GM21390 (cell line): ENCODE results near the gene NCK2.

Source experiments
- ATAC-seq: cut with Tn5 transposase; IDR thresholded peaks from one replicate; pipeline ENCODE4 v1.9.1; 2021; ENCODE audit not compliant: unreplicated experiment

NCK2 gene

DNA sequence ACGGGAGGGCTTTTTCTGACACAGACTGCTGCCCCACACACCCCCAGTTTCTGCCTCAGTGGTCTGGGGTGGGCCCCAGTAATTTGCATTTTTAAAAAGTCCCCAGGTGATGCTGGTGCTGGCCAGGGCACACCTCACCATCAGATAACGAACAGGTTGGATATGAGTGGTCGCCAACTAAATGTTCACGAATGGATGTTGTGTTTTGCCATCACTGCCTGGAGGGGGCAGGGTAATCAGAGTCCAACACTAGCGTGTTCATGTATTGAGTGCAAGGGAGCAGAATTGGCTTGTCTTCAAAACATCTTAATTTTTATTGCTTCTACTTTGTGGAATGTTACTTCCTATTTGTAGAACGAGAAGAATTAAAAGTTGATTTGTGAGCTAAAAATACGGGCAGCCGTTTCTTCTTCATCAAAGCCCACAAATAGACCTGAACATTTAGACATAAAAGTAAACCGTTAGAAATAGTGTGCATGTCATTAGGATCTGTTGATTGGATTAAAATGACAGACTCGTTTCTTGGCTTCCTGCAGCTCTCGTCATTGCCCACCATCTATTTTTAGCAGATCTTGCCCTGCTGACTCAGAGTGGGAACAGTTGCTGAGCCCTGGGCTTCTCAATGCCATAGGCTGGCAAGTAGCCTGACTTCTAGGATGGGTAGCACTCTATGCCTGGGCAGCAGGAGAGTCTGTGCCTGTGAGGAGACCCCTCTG lies 45.2 kb downstream of the NCK2 start:
- ATAC-seq: peak; percentile 70

DNA sequence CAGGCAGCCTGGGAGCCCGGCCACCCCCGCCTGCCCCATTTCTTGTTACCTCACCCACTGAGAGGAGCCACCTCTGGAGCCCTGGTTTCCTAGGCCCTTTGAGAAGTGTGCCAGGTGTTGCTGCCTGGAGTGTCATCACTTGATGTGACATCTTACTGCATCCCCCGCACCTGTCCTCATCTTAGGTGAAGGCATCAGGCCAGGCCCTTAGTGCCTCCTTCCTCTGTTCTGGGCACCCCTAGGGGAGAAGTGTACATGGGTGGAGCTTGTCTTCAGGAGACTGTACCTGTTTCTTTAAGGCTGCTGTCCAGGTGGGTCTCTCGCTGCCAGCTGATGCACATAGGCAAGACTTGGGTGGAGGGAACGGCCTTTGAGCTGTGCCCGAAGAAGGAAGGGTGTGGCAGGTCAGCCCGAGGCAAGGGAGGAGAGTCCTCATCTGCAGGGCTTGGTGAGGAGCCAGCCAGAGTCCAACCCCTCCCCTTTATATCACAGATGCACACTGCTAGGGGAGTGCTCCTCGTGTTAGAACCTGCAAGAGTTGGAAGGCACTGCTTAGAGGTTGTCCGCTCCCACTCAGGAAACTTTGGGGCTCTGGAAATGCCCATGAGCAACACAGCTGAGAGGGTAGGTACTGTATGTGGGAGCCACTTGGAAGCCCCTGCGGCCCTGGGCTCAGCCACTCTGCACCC lies 45.9 kb downstream of the NCK2 start:
- peak; percentile 13 for ATAC-seq

DNA sequence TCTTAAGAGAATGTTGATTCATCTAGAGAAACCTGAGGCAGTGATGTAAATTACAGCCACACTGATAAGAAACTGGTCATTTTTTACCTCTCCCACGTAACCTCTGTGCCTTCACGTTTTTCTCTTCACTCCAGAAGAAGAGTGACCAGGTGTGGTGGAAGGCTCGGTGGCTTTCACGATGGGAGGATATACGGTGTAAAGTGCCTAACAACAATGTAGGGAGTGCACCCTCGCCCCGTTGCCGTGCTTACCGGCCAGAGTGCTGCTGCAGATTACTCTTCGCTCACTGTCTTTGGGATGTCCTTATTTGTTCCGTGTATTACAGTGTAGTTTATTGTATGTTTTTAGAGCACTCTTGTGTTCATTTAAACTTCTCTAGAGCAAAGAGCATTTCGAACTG lies 46.5 kb downstream of the NCK2 start:
- ATAC-seq: no peak

DNA sequence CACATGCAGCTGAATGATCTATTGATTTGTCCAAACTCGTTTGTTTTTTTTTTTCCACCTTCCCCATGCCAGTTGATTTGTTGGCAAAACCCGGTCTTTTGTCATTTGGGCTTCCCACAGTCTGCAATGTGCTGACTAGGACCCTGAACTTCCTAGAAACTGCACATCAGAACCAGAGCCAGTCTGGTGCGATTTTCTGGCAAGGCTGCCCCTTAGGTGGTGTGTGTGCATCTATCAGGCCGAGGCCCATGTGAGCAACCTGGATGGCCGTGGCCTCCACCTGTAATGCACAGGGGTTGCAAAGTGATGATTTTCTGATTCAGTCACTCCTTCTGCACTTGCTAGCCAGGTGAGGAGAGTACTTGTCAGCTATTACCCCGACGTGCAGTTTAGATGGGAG lies 47.8 kb downstream of the NCK2 start:
- no peak for ATAC-seq

DNA sequence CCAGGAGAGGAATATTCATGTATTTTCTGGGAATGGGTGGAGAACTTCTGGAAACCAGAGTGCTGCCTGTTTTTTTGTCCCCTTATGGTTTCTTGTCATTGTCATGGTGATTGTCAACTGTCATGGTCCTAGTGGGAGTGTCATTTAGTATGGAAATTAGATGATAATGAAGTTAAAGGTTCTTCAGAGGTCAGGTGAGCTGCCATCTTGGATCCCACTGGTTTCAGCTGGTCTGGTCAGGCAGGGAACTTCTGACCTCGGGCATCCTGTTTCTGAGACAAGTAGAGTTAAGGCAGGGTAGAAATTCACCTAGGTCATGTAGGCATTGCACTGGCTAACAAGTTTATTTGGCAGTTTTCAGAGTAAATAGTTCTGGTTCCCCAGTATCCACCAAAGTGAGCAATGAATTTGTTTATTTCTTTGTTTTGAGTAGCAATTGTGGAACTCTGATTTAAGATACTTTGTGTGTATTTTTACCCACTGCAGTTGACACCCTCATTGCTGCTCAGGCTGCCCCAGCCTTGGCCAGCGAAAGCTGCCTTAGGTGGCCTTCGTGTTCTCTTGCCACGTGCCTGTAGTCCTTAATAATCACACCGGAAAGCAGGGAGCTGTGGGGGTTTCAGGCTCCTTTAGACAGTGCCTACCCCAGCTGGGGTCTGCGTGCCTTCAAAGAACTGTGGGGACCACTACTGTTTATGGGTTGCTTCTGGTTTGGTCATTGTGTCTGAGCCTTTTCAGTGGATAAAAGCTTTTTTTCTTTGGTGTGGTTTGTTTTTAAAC lies 48.7 kb downstream of the NCK2 start:
- ATAC-seq: no peak

DNA sequence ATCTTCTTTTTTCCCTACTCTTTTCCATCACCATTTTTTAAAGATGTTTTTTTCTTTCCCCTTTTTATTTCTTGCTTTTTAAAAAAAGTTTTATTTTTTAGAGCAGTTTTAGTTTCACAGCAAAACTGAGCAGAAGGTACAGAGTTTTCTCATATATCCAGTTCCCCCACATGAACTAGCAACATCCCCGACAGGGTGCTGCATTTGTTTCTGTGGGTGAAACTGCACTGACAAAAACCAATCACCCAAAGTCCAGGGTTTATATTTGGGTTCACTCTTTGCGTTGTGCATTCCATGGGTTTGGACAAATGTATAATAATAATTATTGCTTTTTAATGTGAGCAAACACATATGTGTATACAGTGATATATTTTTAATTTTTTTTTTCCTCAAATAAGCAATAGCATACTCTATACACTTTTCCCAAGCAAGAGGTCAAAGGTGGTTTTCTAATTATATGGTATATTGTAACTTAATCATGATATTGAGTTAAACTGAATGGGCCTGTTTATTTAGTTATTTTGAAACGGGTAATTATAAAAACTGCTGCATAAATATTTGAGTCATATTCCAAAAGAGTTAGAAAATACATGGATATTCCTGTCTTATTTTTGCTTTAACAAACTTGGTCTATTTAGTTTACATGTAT lies 50.3 kb downstream of the NCK2 start:
- no peak for ATAC-seq

DNA sequence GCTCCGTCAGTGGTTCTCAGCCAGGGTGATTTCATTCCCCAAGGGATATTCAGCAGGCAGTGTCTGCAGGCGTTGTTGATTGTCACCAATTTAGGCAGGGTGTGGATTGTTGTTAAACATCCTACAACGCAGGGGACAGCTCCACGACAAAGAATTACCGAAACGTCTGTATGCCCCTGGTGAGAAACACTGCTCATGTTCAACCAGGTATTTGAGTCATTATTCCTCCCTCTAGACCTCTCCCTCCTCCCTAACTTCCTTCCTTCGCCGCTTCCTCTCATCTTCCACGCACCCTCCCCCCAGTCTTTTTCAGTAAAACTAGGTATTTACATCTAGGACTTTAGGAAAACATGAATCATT lies 50.8 kb downstream of the NCK2 start:
- ATAC-seq: no peak

DNA sequence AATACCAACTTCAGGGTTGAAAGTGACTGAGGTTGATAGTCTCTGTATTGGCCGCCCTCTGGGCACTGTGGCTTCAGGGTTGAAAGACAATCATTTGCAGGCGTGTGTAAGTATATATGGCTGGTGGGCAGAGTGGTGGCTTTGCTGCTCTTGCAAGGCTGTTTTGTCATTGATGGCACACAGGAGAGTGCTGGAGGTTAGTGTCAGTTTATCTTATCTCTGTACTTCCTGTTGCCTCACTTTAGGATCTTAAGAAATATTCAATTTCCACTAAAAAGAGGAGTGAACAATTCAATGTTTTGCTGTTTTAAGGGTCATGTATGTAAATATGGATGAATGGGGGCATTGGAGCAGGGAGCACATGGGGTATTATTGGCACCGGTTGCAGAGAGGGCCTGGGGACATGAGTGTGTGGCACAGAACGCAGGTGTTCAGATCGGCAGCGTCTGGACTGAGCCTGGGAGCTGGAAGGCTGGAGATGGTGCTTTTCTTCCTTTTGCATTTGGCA lies 51.5 kb downstream of the NCK2 start:
- no peak for ATAC-seq

DNA sequence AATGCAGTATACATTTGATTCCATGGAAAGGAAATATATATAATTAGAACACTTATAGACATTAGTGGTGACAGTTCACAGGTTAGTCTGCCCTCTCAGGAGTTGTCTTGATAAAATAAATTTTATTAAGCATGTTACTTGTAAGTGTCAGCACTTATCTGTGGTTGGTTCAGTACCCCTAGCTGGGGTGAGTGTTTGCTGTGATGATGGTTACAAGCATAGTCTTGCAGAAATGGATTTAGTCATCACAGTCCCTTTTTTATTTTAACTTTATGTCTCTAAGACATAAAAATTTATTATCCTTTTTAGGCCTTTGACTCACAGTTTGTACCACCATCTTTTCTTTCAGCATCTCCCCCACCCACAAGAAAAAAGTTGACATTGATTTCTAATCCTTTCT lies 52.1 kb downstream of the NCK2 start:
- ATAC-seq: no peak

DNA sequence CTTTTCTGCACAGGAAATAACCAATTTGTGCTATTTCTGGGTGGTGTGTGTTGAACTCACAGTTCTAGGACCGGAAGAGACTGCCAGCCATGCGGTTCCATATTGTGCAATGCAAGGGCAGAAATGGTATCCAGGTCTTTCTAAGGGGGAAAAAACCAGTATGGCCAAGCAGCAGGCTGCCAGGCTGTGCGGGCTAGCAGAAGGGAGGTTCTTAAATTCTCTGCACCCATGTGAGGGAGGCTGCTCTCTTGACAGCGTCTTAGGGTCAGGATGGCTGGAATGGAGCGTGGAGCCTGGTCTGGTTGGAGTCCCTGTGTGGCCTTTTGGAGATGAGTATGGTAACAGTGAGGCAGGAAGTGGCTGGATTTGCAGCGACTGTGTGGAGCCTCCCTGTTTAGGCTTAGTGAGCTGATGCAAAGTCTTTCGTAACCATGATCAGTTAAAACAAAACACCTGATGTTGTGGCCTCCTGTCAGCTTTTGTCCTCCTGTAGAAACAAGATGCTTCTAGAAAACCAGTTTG lies 52.6 kb downstream of the NCK2 start:
- peak; percentile 48 for ATAC-seq

DNA sequence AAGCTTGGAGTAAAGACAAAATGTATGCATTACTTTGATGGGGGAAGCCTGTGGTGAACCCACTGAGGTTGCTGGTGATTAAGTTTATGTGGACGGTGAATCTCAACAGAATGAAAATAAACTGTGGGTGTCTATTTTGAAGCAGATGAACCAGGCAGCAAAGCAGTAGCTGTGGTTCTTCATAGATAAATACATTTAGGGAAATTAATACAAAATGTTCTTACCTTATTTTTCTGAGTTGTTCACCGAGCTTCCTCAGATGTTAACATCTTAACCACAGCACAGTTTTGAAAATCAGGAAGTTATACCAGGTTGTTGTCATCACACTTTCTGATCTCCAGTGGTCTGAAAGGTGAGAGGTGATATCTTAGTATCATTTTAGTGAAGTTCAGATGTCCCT lies 53.9 kb downstream of the NCK2 start:
- no peak for ATAC-seq

DNA sequence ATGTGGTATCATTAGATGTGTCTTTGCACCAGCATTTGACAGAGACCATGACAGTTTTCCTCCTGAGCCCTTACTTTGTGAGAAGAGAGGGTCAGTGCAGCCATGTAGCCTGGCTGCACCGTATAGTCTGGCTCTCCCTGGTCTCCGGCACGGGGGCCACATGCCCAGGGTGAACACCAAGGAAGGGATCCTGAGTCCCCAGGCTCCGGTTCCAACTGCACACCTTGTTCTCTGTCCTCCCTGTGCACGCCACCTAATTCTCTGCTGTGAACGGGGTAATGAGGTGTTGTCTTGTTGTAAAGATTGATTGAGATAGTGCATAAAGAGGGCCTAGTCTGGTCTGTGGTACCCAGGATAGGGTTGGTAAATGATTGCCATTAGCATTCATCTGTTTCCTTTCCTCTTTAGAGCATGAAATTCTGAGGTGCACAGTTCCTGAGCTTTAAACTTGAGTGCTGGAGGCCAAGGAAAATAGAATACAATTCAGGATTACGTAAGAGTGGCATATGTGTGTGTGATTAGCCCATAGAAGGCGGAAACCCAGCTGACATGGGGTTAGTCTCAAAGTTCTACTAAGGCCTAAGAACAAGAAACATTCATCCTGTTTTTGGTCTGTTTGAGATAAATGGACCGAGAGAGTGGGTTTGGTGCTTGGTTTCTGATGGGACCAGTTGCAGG lies 55.5 kb downstream of the NCK2 start:
- no peak for ATAC-seq

DNA sequence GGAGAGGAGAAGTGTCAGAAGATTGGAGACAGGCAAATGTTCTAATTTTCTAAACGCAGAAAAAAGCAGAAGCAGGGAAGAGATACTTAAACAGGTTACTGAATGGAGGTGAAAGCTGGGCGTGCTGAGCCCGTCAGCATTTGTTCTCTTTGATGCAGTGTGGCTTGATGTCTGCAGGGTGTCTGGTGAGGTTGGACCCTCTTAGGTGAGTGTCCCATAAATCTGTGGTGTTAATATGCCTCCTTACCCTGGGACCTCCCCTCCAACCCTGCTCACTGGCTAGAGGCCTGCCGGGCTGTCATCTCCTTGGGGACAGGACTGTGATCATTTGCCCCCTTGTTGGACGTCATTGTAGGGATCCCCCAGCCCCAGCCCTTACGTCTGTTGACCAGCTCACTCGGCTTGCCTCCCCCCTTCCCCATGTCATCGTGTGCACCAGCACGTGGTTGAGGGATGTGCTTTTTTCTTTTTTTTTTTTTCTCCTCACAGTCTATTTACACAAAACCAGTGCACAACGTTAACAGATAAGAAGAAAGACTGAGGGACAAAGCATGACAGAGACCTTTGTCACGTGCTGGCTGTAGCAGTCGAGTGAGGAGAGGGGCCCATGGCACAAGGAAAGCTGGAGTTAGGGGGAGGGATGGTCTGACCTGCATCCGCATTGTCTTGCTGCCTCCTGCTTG lies 56.4 kb downstream of the NCK2 start:
- no peak for ATAC-seq

DNA sequence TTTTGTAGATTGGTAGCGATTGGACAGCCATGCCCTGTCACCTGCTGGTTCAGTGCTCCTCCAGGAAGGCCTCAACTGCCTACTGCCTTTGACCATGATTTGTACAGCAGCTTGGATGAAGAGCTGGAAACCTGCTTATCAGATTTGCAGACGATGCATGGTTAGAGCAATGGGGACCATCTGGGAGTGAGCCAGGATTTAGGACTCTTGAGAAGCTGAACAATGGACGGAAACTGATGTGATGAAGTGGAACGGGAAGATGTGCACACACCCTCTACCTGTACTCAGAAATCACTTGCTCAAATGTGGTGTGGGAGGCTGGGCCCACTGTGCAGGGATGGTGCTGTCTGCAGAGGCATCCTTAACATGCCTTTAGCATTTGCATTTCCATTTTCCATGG lies 57.2 kb downstream of the NCK2 start:
- ATAC-seq: no peak

DNA sequence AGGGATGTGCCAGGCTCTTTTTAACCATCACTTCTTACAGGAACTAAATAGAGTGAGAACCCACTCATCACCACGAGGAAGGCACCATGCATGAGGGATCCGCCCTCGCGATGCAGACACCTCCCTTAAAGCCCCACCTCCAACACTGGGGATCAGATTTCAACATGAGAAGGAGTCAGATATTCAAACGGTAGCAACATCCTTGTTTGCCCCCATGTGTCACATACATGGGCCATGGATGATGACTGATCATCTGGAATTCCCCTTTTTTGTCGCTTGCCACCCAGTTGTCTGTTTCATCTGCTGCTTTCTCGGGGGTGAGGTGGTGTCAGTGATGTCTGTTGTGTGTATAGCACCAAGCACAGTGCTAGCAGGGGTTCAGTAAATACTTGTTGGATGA lies 57.9 kb downstream of the NCK2 start:
- ATAC-seq: peak; percentile 38

DNA sequence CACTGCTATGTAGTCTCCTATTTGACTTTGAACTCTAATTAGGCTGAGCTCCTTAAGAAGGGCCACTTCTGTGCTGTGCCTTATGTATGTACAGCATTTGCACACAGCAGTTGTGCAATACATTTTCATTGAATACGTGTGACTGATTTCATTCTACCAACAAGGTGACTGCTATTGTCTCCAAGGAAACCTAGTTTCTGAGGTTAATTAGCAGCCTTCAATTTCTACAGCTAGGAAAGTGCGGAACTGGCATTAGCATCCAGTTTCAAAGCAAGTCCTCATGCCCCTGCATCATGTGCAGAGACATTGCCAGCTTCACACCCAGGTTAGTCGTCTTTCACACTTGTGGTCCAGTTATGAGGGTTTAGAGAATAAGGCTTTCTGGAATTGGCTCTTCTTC lies 58.6 kb downstream of the NCK2 start:
- peak; percentile 38 for ATAC-seq

DNA sequence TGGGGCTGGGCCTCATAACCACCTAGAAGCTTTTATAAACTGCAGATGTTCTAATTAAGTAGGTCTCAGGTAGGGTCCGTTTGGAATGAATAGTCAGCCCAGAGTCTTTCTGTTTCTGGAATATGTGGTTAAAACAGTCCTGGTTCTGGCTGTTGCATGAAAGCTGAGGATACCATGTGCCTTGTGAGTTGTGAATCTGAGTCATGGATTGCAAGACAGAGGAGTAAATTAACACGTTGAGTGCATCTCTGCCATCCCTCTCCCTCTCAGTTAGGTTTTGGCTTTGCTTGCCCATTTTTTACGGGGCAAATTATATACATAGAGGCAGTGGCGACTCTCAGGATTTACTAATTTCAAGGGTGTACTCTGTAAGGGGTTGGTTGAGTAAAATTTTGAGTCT lies 59.1 kb downstream of the NCK2 start:
- ATAC-seq: no peak

DNA sequence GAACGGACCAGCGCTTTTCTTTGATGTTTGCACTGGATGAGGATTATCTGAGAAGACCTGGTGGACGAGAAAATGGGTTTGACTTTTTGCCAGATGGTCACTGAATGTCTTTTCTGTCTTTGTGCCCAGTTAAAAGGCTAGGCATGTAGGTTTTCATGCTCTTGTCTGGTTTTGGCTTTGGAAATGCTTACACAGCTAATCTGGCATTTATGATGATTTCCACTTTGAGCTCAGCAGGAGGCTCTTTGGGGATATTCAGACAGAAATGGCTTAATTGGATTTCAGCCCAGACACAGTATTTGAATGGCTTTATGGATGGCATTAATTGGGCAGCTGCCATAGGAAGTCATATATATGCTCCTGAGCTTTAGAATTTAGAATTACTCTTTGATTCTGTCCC lies 59.6 kb downstream of the NCK2 start:
- ATAC-seq: no peak

DNA sequence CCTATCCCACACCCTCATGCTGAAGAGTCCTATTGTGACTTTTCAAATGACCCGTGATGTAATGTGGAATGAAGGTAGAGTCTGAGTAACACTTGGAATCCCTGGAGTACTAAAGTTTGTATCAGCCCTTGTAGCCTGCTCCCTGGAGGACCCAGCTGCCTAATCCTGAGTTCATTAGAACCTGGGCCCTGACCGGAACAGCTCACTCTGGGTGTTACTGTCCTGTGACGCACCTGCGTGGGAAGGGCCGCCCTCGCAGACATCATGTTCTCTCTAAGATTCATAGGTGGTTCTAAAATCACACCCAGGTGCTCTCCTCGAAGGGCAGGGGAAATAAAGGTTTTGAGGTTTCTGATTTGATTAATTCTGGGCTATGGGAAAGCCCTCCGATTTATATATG lies 62.3 kb downstream of the NCK2 start:
- no peak for ATAC-seq

DNA sequence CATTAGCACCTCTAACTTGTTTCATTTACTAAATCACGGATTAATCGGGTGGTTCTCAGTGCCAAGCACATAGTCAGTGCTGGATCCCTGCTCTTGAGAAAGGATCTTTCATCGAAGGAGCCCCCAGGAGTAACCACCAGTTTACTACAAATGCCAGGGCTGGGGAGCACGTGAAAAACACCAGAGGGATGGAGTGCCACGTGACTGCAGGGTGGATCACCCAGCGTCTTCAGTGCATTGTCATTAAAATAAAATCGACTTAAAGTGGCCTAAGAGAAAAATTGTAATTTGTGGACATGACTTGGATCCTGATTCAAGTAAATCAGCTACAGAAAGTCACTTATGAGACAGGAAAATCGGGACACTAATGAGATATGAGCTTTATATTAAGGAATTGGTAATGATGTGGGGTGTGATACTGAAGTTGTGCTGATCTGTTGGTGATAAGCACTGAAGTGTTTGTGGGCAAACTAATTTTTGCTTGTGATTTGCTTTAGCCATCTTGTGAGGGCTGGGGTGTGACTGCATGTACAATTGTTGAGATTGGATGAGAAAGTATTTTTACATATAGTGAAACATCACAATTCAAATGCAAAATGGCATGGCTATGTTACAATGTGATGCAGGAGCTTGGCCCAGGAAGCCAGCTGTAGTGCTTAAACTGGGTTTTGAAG lies 63.8 kb downstream of the NCK2 start:
- no peak for ATAC-seq
